HCT116 (cell line): ENCODE measurements around the gene RPS27. TPM values are rescaled to one million over a fixed set of nuclear protein-coding genes. Genes with fewer than 3 reads are reported as not detected.

Source experiments
- ATAC-seq: fragments of 200-7000 bp; cut with Tn5 transposase; 2 replicates; pipeline ENCODE4 v1.9.1; 2020; ENCODE audit warnings: mild to moderate bottlenecking, moderate library complexity
- BruUV-seq: library from RNA; stranded (reverse); fragments of 400-500 nt; replicated peaks from 2 replicates; lab custom pipeline; 2021; lab: Mats Ljungman, UMichigan
- CTCF ChIA-PET: fragments of 300-600 bp; sonication (Branson Sonifier 250); formaldehyde crosslinking; loops from one replicate; lab custom pipeline; 2021; ENCODE audit warnings: antibody characterized with exemption; lab: Charles Lee
- POLR2A ChIA-PET: fragments of 300-600, 350-600 bp; sonication (Branson Sonifier 250); formaldehyde crosslinking; loops from one replicate; lab custom pipeline; 2021; ENCODE audit warnings: antibody characterized with exemption; lab: Charles Lee
- RAD21 ChIA-PET, 2 experiments: fragments of 300-600 bp; sonication (Branson Sonifier 250); formaldehyde crosslinking; loops; one replicate each; lab custom pipeline; 2023; ENCODE audit warnings: low total read pairs in 2 of 2; ENCODE audit not compliant: uncharacterized antibody in 2 of 2, unreplicated experiment in 2 of 2, low non-redundant PET in 1 of 2; lab: Charles Lee
- DNase-seq: peaks from one replicate; pipeline ENCODE4 v3.0.0-alpha.2; 2010; ENCODE audit warnings: low read depth, low spot score
- H2AFZ ChIP-seq: fragments of 200-600 bp; shearing (Covaris generic), sonication (generic); 2 replicates; pipeline ENCODE4 v1.6.1; 2017; ENCODE audit warnings: low read depth, mixed run types, mixed read lengths, antibody characterized with exemption, low read length; ENCODE audit not compliant: poor library complexity, severe bottlenecking
- H3K27ac ChIP-seq: 2 replicates; pipeline ENCODE4 v1.5.1; 2012; ENCODE audit warnings: low read depth, low read length
- H3K27me3 ChIP-seq: fragments of 200-600 bp; sonication (generic); 2 replicates; pipeline ENCODE4 v1.6.1; 2016; ENCODE audit warnings: mixed run types, low read length, mixed read lengths; ENCODE audit not compliant: insufficient read depth
- H3K36me3 ChIP-seq, 2 experiments: fragments of 200-500 bp in 1 of 2; fragments of 200-600 bp in 1 of 2; sonication (Bioruptor generic) in 1 of 2; sonication (generic) in 1 of 2; 2 replicates each; pipeline versions ENCODE4 v1.5.1 to v1.6.1; 2014 to 2016; ENCODE audit warnings: low read length in 2 of 2, inconsistent platforms in 1 of 2, mixed read lengths in 1 of 2, mixed run types in 1 of 2; ENCODE audit not compliant: insufficient read depth in 2 of 2, control insufficient read depth in 1 of 2
- H3K4me1 ChIP-seq, 2 experiments: fragments of 200-600 bp in 1 of 2; sonication (generic) in 1 of 2; 2 replicates each; pipeline versions ENCODE4 v1.5.1 to v1.6.1; 2012 to 2017; ENCODE audit warnings: low read length in 2 of 2, inconsistent platforms in 1 of 2, mild to moderate bottlenecking in 1 of 2, mixed read lengths in 1 of 2, mixed run types in 1 of 2, moderate library complexity in 1 of 2; ENCODE audit not compliant: insufficient read depth in 2 of 2, control insufficient read depth in 1 of 2
- H3K4me2 ChIP-seq: fragments of 200-600 bp; sonication (generic); 2 replicates; pipeline ENCODE4 v1.6.1; 2017; ENCODE audit warnings: mixed run types, low read length, mixed read lengths
- H3K4me3 ChIP-seq, 2 experiments: fragments of 200-600 bp in 1 of 2; sonication (generic) in 1 of 2; replicated peaks in 1 of 2; 2 replicates each; pipeline ENCODE4 v1.5.1; 2011 to 2016; ENCODE audit warnings: low read length in 2 of 2, control low read depth in 1 of 2, low read depth in 1 of 2, mild to moderate bottlenecking in 1 of 2, mixed read lengths in 1 of 2, mixed run types in 1 of 2
- H3K79me2 ChIP-seq: fragments of 200-600 bp; sonication (generic); 2 replicates; pipeline ENCODE4 v1.6.1; 2017; ENCODE audit warnings: mild to moderate bottlenecking, mixed run types, low read length, moderate library complexity, mixed read lengths; ENCODE audit not compliant: insufficient read depth
- H3K9ac ChIP-seq: fragments of 200-600 bp; sonication (generic); 2 replicates; pipeline ENCODE4 v1.6.1; 2016; ENCODE audit warnings: low read length, mixed read lengths
- H3K9me2 ChIP-seq: fragments of 200-600 bp; sonication (generic), shearing (Covaris generic); 2 replicates; pipeline ENCODE4 v1.6.1; 2017; ENCODE audit warnings: mixed run types, mild to moderate bottlenecking, moderate library complexity; ENCODE audit not compliant: insufficient read depth
- H3K9me3 ChIP-seq, 2 experiments: fragments of 200-500 bp in 1 of 2; fragments of 200-600 bp in 1 of 2; sonication (Bioruptor generic) in 1 of 2; sonication (generic) in 1 of 2; 2 replicates each; pipeline ENCODE4 v1.6.1; 2014 to 2017; ENCODE audit warnings: low read length in 2 of 2, mixed read lengths in 2 of 2, inconsistent platforms in 1 of 2, low read depth in 1 of 2, mild to moderate bottlenecking in 1 of 2, mixed run types in 1 of 2, moderate library complexity in 1 of 2; ENCODE audit not compliant: control insufficient read depth in 1 of 2, insufficient read depth in 1 of 2
- H4K20me1 ChIP-seq: fragments of 200-600 bp; sonication (generic), shearing (Covaris generic); 2 replicates; pipeline ENCODE4 v1.6.1; 2017; ENCODE audit warnings: mixed run types, mild to moderate bottlenecking, moderate library complexity; ENCODE audit not compliant: insufficient read depth
- ATF3 ChIP-seq: IDR thresholded peaks from 2 replicates; pipeline ENCODE4 v1.6.1; 2012
- ELF1 ChIP-seq: IDR thresholded peaks from 2 replicates; pipeline ENCODE4 v1.6.1; 2012; ENCODE audit warnings: low read depth, borderline replicate concordance
- EZH2 ChIP-seq: fragments of 200-600 bp; sonication (generic); IDR thresholded peaks from 2 replicates; pipeline ENCODE4 v1.6.1; 2017; ENCODE audit warnings: antibody characterized with exemption, mixed run types
- EZH2phosphoT487 ChIP-seq: fragments of 200-600 bp; IDR thresholded peaks from 2 replicates; pipeline ENCODE4 v1.6.1; 2018; ENCODE audit warnings: antibody characterized with exemption, borderline replicate concordance
- MAX ChIP-seq: IDR thresholded peaks from 2 replicates; pipeline ENCODE4 v1.6.1; 2012
- POLR2AphosphoS5 ChIP-seq: IDR thresholded peaks from 2 replicates; pipeline ENCODE4 v1.6.1; 2011; ENCODE audit warnings: mild to moderate bottlenecking, low read depth, low read length, moderate library complexity
- SIN3A ChIP-seq: IDR thresholded peaks from 2 replicates; pipeline ENCODE4 v1.6.1; 2012; ENCODE audit warnings: low read depth
- SP1 ChIP-seq: IDR thresholded peaks from 2 replicates; pipeline ENCODE4 v1.6.1; 2012; ENCODE audit warnings: low read depth
- TCF7L2 ChIP-seq: IDR thresholded peaks from 2 replicates; pipeline ENCODE4 v1.7.0; 2011; ENCODE audit warnings: borderline replicate concordance, inconsistent platforms; ENCODE audit not compliant: insufficient read depth, insufficient read length; ENCODE audit errors: extremely low read depth
- YY1 ChIP-seq: IDR thresholded peaks from 2 replicates; pipeline ENCODE4 v1.6.1; 2011; ENCODE audit warnings: low read length, low read depth, moderate library complexity, mild to moderate bottlenecking; ENCODE audit not compliant: insufficient replicate concordance; ENCODE audit errors: extremely low read depth
- intact Hi-C: fragments of 100-400 bp; cut with micrococcal nuclease; formaldehyde crosslinking; loops from 2 replicates; pipeline ENCODE4 v1.10.0; 2022
- total RNA-seq: library from RNA; stranded (reverse); gene quantifications from one replicate; pipeline ENCODE4 v1.2.1, GENCODE V29; 2021; ENCODE audit not compliant: unreplicated experiment

The RPS27 gene
- total RNA-seq, 1 experiment from 2014 or later, result 1,905 TPM

- Histone ChIP-seq H3K4me1 (peaks cover 0 to 14% of the 10 kb centered on the region in 2 experiments; a peak in 2 of 4 replicates), H3K9me3 (no peaks in the 10 kb centered on the region), H4K20me1 (no peaks in the 10 kb centered on the region), H3K9ac (peak overlapping the region; percentile 97), H3K79me2 (peaks cover 20% of the 10 kb centered on the region), H3K27me3 (no peaks in the 10 kb centered on the region), H3K4me3 (peak overlapping the region; percentile 81 to 100), H2AFZ (no peak overlapping the region), H3K4me2 (peak overlapping the region; percentile 99), H3K27ac (peak overlapping the region; percentile 91), H3K9me2 (no peaks in the 10 kb centered on the region), H3K36me3 (peaks cover 11 to 29% of the 10 kb centered on the region in 2 experiments; a peak in 3 of 4 replicates)
- ATAC-seq (0 out of 2 replicates have a peak, but pooled peaks have one; percentile 1), DNase-seq (no peak)
- RAD21 ChIA-PET, result interaction anchor here in 1 of 2 experiments (1.0 kb wide), 1 partner anchor 13 kb away, joined by 3 read pairs; the partner anchor contains the start of gene SLC39A1
- BruUV-seq, result no TSS peak
- CTCF ChIA-PET, result interaction anchor here (1.0 to 2.3 kb wide), 4 partner anchors 9 to 30 kb away, joined by 3 to 15 read pairs (median 9); partner anchors contain the start of genes CREB3L4, DENND4B, RAB13 and RPS27
- TF ChIP-seq POLR2AphosphoS5, result no peak
- no peak for TF ChIP-seq TCF7L2
- no peak for TF ChIP-seq EZH2
- intact Hi-C loops, result no loop called here
- POLR2A ChIA-PET, result interaction anchor here (1.0 to 3.8 kb wide), 5 partner anchors 10 to 18 kb away, joined by 3 to 38 read pairs (median 19); partner anchors contain the start of genes CREB3L4, CRTC2, RAB13 and RPS27
Measured at GRCh38 chr1:153976819-153977249, 13.7 kb upstream of the RPS27 start.

GRCh38 chr1:153977250-153978240, 13.0 kb upstream of the RPS27 start, which contains the start of gene JTB:
TSS of gene JTB (minus strand) at chr1:153977674. CDS start at chr1:153977252, 422 bp downstream.
- H4K20me1 ChIP-seq, result no peaks in the 10 kb centered on the region
- H3K4me1 ChIP-seq, result peaks cover 0 to 14% of the 10 kb centered on the region in 2 experiments; a peak in 2 of 4 replicates
- peak within 1 kb of the TSS; percentile 99 for H3K4me2 ChIP-seq
- ChIA-PET CTCF (interaction anchor here (1.0 to 2.3 kb wide), 5 partner anchors 8 to 31 kb away, joined by 3 to 15 read pairs (median 5); partner anchors contain the start of genes CREB3L4, DENND4B, RAB13 and RPS27), RAD21 (interaction anchor here in 1 of 2 experiments (1.0 kb wide), 1 partner anchor 14 kb away, joined by 3 read pairs; the partner anchor contains the start of gene SLC39A1), POLR2A (interaction anchor here (0.7 to 3.8 kb wide), 6 partner anchors 10 to 444 kb away, joined by 3 to 38 read pairs (median 11); partner anchors contain the start of genes CREB3L4, CRTC2, RAB13 and RPS27)
- H3K9me3 ChIP-seq, result no peaks in the 10 kb centered on the region
- peaks cover 20% of the 10 kb centered on the region for H3K79me2 ChIP-seq
- H3K27ac ChIP-seq, result peak within 1 kb of the TSS; percentile 91
- ATAC-seq (peak; percentile 91), DNase-seq (no peak)
- no peaks in the 10 kb centered on the region for H3K9me2 ChIP-seq
- intact Hi-C loops, result no loop called here
- BruUV-seq, result TSS peak; percentile 91
- no peaks in the 10 kb centered on the region for H3K27me3 ChIP-seq
- H2AFZ ChIP-seq, result peak within 1 kb of the TSS; percentile 99
- H3K36me3 ChIP-seq, result peaks cover 11 to 29% of the 10 kb centered on the region in 2 experiments; a peak in 3 of 4 replicates
- peak within 1 kb of the TSS; percentile 97 for H3K9ac ChIP-seq
- peak within 1 kb of the TSS; percentile 81 to 100 for H3K4me3 ChIP-seq
- TF ChIP-seq YY1, result peak; percentile 93
- no peak for TF ChIP-seq EZH2phosphoT487
- TF ChIP-seq SIN3A, result peak; percentile 51
- peak; percentile 13; the same call in 1 of the 2 replicates for TF ChIP-seq SP1
- no peak for TF ChIP-seq ATF3
- TF ChIP-seq EZH2, result no peak
- 0 out of 2 replicates have a peak, but pooled peaks have one; percentile 66 for TF ChIP-seq MAX
- no peak; the same call in 1 of the 2 replicates for TF ChIP-seq ELF1
- TF ChIP-seq TCF7L2, result no peak
- TF ChIP-seq POLR2AphosphoS5, result peak; percentile 94
